HPDE6-E6E7 (cell line): ENCODE measurements around the gene FBLN7.
A peak's percentile ranks its signal among the peaks of the same experiment; 100 is the strongest.
"Not testable (repeated sequence)": the region's sequence is repeated elsewhere in the genome, so short reads cannot be mapped to it uniquely, and the experiment has no call there.

ENCODE experiments used
- DNase-seq: peaks from one replicate; pipeline ENCODE4 v3.0.0; 2011; ENCODE audit warnings: missing footprints; ENCODE audit errors: extremely low spot score

Gene FBLN7

DNA sequence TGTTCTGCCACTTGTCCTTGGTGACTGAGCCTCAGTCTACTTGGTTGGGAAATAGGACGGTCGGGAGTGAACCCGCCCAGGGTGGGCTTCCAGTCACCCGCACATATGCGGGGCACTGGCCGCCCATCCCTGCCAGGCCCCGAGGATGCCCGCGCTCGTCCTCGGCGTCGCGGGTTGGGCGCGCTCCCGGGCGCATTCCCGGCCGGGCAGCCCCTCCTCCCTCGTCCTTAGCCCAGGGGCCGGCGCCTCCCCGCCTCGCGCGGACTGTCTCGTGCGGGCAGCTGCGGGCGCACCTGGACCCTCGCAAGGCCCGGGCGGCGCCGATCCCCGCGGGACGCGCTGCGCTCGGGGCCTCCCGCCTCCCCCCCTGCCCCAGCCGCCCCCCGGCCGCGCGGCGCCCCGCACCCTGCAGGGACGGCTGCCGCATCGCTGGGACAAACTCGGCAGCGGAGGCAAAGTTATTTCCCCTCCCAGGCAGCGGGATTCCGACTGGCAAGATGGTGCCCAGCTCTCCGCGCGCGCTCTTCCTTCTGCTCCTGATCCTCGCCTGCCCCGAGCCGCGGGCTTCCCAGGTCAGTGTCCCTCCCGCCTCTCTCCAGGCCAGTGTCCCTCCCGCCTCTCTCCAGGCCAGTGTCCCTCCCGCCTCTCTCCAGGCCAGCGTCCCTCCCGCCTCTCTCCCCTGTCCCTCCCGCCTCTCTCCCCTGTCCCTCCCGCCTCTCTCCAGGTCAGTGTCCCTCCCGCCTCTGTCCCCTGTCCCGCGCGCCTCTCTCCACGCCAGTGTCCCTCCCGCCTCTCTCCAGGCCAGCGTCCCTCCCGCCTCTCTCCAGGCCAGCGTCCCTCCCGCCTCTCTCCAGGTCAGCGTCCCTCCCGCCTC is at the start of gene FBLN7:
TSS of gene FBLN7 (plus strand) at position 227 of the 874 bp plus-strand sequence. CDS start at position 498, 271 bp downstream.
- peak; percentile 31 for DNase-seq

GRCh38 chr2:112089375-112089774 is 48.8 kb upstream of the FBLN7 start:
- no peak for DNase-seq

GRCh38 chr2:112092286-112093041 is 45.7 kb upstream of the FBLN7 start:
- peak; percentile 58 for DNase-seq

DNA sequence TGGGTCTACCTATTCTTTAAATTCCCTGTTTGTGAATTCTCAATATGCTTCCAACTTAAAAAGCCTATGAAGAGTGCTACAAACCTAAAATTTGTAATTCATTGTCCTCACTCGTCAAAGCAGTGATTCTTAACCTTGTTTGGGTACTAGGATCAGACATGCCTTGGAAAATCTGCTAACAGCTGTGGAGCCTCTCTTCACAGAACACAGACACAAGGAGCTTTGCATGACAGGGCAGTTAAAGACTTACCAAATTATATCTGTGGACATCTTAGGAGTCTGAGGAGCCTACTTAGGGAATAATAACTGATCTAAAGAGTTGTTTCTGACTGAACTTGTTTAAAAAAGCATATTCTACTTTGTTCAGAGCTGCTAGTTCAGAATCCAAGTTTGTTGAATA is 45.0 kb upstream of the FBLN7 start:
- no peak for DNase-seq

DNA sequence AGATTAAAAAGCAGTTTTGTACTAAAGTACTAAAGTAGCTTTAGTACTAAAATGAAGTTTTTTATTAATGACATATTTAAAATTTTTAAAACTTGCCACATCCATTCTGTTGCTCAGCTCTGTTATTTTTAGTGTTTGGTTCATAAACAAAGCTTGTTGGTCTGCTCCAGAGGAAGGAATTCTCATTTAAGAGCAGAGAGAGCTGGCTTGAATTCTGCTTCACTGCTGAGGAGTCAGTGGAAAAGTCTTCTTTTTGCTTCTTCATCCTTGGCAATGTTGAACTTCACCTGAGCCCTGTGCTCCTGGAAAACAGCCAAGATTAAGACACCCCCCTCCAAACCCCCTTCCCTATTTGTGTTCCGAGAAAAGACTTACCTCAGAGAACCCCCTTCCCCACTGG is 42.5 kb upstream of the FBLN7 start:
- DNase-seq: no peak

- DNase-seq: no peak
Observed at GRCh38 chr2:112096098-112096497, 42.1 kb upstream of the FBLN7 start.

GRCh38 chr2:112108178-112108832 is 29.9 kb upstream of the FBLN7 start:
- DNase-seq: no peak

DNA sequence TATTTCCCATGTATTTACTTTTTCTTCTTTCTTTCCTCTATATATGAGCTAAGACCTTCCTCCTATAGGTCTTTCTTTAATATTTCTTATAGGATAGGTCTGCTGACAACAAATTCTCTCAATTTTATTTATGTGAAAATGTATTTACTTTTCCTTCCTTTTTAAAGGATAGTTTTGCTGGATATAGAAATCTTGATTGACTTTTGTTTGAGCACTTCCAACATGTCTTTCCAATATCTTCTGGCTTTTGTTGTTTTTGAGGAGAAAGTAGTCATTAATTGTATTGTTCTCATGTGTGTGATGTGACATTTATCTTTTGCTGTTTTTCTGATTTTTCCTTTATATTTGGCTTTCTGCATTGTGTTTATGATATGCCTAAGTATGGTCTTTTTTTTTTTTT is 28.9 kb upstream of the FBLN7 start:
- no peak for DNase-seq

GRCh38 chr2:112110966-112111365 is 27.2 kb upstream of the FBLN7 start:
- no peak for DNase-seq

GRCh38 chr2:112113354-112113753 is 24.8 kb upstream of the FBLN7 start:
- not testable (repeated sequence) for DNase-seq

- no peak for DNase-seq
Observed at GRCh38 chr2:112118148-112118547, 20.0 kb upstream of the FBLN7 start.

DNA sequence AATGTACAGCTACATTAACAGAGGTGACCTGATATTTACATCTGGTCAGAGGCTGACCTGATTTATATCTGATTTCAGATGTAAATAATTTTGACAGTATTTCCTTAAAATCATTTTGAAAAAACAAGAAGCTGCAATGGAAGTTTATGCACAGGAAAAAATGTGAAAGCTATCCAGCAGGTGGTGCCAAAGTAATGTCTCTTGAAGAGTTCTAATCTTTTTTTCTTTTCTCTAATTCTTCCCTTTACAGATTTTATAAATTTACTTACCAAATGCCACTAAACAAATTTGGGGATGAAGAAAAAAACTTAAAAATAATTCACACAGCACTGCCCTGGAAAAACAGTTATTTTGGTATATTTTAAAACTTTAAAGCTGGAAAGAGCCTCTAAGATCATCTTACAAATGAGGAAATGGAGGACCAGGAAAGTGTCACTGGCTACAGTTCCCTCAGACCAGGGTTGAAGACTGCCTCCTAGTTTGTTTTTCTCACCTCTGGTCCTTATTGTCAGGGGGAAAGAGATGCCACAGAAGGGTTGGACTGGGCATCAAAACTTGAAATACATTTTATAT is 16.4 kb upstream of the FBLN7 start:
- peak; percentile 8 for DNase-seq

DNA sequence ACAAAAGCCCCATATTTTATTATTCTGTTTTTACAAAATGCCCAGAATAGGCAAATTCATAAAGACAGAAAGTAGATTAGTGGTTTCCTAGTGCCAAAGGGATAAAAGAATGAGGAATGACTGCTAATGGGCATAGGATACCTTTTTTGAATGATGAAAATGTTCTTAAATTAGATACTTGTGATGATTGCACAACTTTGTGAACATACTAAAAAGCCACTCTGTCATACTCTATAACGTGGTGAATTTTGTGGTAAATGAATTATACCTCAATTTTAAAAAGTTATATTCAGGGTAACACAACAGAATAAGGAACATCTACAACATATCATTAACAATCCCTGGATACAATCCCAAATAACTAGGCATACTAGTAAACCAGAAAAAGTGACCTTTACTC is 9.1 kb upstream of the FBLN7 start:
- no peak for DNase-seq

DNA sequence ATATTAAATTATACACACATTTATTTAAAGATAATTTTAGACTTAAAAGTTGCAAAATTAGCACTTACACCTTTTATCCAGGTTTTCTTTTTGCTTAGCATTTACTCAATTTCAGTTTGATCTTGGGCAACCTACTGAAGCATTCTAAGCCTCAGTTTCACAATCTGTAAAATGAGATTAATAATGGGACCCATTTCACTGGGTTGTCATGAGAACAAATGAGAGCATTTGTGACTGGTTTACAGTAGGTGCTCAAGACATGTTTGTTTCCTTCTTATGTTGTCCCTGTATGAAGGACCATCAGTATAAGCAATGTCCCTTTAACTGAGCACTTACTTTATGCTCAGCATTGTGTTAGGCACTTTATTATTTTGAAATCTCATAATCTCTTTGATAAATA is 4.8 kb upstream of the FBLN7 start:
- no peak for DNase-seq

DNA sequence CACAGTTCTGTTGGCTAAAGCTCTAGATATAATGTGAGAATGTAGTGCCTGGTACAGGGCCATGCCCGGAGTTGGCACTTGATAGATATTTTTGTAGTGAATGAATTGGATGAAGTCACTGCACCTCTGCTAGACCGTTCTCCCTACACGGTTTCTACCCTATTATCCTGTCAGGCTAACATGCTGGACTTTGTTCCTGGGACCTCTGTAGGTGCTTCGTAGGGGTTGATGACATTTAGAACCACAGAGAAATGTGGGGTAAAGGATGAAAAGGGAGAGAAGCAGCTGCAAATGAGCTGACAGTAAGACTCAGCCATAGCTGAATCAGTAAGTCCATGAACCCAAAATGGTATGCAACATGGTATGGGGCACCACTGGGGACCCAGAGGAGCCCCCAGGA is 4.1 kb upstream of the FBLN7 start:
- DNase-seq: no peak

DNA sequence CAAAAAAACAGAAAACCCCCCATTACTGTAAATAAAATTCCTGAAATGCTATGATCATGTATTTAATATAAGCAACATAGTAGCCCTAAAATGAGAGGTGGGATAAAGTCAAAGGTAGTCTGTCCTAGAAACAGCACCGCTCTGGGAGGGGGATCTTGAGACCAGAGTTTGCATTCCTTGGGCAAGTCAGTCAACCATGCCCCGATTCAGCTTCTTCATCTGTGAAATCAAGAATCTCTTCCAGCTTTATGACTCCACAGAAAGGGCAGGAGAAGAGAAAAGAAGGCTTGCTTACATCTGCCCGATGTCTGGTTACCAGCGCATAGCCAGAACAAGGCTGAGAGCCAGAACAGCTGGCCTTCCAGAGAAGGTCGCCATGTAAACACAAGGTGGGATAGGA is 2.1 kb upstream of the FBLN7 start:
- DNase-seq: no peak

- DNase-seq: peak; percentile 61
Observed at GRCh38 chr2:112137516-112138158, 548 bp upstream of the FBLN7 start.

- not testable (repeated sequence) for DNase-seq
Observed at GRCh38 chr2:112139033-112139614, 939 bp downstream of the FBLN7 start.

DNA sequence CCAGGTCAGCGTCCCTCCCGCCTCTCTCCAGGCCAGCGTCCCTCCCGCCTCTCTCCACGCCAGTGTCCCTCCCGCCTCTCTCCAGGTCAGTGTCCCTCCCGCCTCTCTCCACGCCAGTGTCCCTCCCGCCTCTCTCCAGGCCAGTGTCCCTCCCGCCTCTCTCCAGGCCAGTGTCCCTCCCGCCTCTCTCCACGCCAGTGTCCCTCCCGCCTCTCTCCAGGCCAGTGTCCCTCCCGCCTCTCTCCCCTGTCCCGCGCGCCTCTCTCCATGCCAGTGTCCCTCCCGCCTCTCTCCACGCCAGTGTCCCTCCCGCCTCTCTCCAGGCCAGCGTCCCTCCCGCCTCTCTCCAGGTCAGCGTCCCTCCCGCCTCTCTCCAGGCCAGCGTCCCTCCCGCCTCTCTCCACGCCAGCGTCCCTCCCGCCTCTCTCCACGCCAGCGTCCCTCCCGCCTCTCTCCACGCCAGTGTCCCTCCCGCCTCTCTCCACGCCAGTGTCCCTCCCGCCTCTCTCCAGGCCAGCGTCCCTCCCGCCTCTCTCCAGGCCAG is 1.5 kb downstream of the FBLN7 start:
- not testable (repeated sequence) for DNase-seq

- no peak for DNase-seq
Observed at GRCh38 chr2:112140205-112140802, 2.1 kb downstream of the FBLN7 start.
